Measurements from ENCODE around the gene CARD14.

Gene CARD14

GRCh38 chr17:80214878-80215210, 45.0 kb downstream of the CARD14 start:
- TF ChIP-seq CTCF (IDR thresholded peaks at IDR 0.05), result no peak

- no peak for TF ChIP-seq CTCF (IDR thresholded peaks at IDR 0.05)
These were observed 46.9 kb downstream of the CARD14 start for GRCh38 chr17:80216473-80217456.

GRCh38 chr17:80217703-80218362, 48.0 kb downstream of the CARD14 start:
- no peak for TF ChIP-seq CTCF (IDR thresholded peaks at IDR 0.05)

- TF ChIP-seq CTCF (IDR thresholded peaks at IDR 0.05), result no peak
These were observed 48.6 kb downstream of the CARD14 start for GRCh38 chr17:80218391-80218790.

GRCh38 chr17:80219013-80219762, 49.4 kb downstream of the CARD14 start:
- no peak for TF ChIP-seq CTCF (IDR thresholded peaks at IDR 0.05)

- TF ChIP-seq CTCF (IDR thresholded peaks at IDR 0.05), result no peak
These were observed 49.9 kb downstream of the CARD14 start for GRCh38 chr17:80219763-80220053.

GRCh38 chr17:80220054-80220735, 50.4 kb downstream of the CARD14 start, which contains the start of the genes SGSH and SLC26A11:
TSS of gene SGSH (minus strand) at chr17:80220333. CDS start at chr17:80220313, 20 bp downstream.
TSS of gene SLC26A11 (plus strand) at chr17:80220427. CDS start at chr17:80221561, 1,134 bp downstream.
- no peak for TF ChIP-seq CTCF (IDR thresholded peaks at IDR 0.05)

Measured in LNCAP (cell line).